Neural progenitor cell (in vitro differentiated cells): ENCODE data around the gene SLC12A9. TPM values are rescaled to one million over a fixed set of nuclear protein-coding genes. Genes with fewer than 3 reads are reported as not detected.

Experiments used
- DNase-seq: peaks from one replicate; pipeline ENCODE4 v3.0.0-alpha.2; 2016; ENCODE audit warnings: low spot score
- H2AFZ ChIP-seq: fragments of 200-600 bp; sonication (generic); replicated peaks from 2 replicates; pipeline ENCODE4 v1.6.1; 2016; ENCODE audit warnings: antibody characterized with exemption
- H3F3A ChIP-seq: fragments of 200-600 bp; sonication (generic); 2 replicates; pipeline ENCODE4 v1.6.1; 2016; ENCODE audit warnings: antibody characterized with exemption, low read depth
- H3K27ac ChIP-seq: fragments of 200-600 bp; sonication (generic); 2 replicates; pipeline ENCODE4 v1.5.1; 2016; ENCODE audit warnings: mild to moderate bottlenecking
- H3K27me3 ChIP-seq: fragments of 200-600 bp; sonication (generic); 2 replicates; pipeline ENCODE4 v1.6.1; 2016; ENCODE audit warnings: mild to moderate bottlenecking, moderate library complexity
- H3K36me3 ChIP-seq: fragments of 200-600 bp; sonication (generic); 2 replicates; pipeline ENCODE4 v1.5.1; 2016
- H3K4me1 ChIP-seq: fragments of 200-600 bp; sonication (generic); 2 replicates; pipeline ENCODE4 v1.6.1; 2016; ENCODE audit warnings: mixed run types
- H3K4me2 ChIP-seq: fragments of 200-600 bp; sonication (generic); 2 replicates; pipeline ENCODE4 v1.6.1; 2016
- H3K4me3 ChIP-seq: fragments of 200-600 bp; sonication (generic); 2 replicates; pipeline ENCODE4 v1.5.1; 2016
- H3K79me2 ChIP-seq: fragments of 200-600 bp; sonication (generic); 2 replicates; pipeline ENCODE4 v1.6.1; 2016; ENCODE audit warnings: low read depth
- H3K9ac ChIP-seq: fragments of 200-600 bp; sonication (generic); 2 replicates; pipeline ENCODE4 v1.6.1; 2016
- H3K9me3 ChIP-seq: fragments of 200-600 bp; sonication (generic); 2 replicates; pipeline ENCODE4 v1.5.1; 2016; ENCODE audit warnings: low read depth
- H4K20me1 ChIP-seq: fragments of 200-600 bp; sonication (generic); 2 replicates; pipeline ENCODE4 v1.6.1; 2016; ENCODE audit warnings: low read depth
- H3K27ac Mint-ChIP-seq: 3 replicates; pipeline ENCODE4 v1.8.0; 2021; ENCODE audit warnings: mixed read lengths
- H3K27me3 Mint-ChIP-seq: 2 replicates; pipeline ENCODE4 v1.8.0; 2022; ENCODE audit warnings: low read depth, mild to moderate bottlenecking, inconsistent platforms, moderate library complexity, mixed read lengths; ENCODE audit not compliant: insufficient read depth
- H3K36me3 Mint-ChIP-seq: 3 replicates; pipeline ENCODE4 v1.8.0; 2021; ENCODE audit warnings: mixed read lengths
- H3K4me1 Mint-ChIP-seq: 3 replicates; pipeline ENCODE4 v1.8.0; 2021; ENCODE audit warnings: mixed read lengths
- H3K4me3 Mint-ChIP-seq: 3 replicates; pipeline ENCODE4 v1.8.0; 2021; ENCODE audit warnings: mild to moderate bottlenecking, moderate library complexity, mixed read lengths
- H3K9me3 Mint-ChIP-seq: 3 replicates; pipeline ENCODE4 v1.8.0; 2020; ENCODE audit warnings: mixed read lengths
- EZH2 ChIP-seq: fragments of 200-600 bp; sonication (generic); IDR thresholded peaks from 2 replicates; pipeline ENCODE4 v1.6.1; 2017; ENCODE audit warnings: antibody characterized with exemption, mild to moderate bottlenecking, moderate library complexity
- EZH2phosphoT487 ChIP-seq: fragments of 200-600 bp; sonication (generic); IDR thresholded peaks from 2 replicates; pipeline ENCODE4 v1.6.1; 2017; ENCODE audit warnings: antibody characterized with exemption
- microRNA-seq: library from miRNA; unstranded; fragments of <30 nt; microRNA quantifications from one replicate; pipeline ENCODE4, GENCODE V29; 2016
- small RNA-seq: library from RNA; depleted of rRNA; stranded (forward); fragments of <200 nt; gene quantifications from one replicate; pipeline ENCODE3, GENCODE V24; 2015
- total RNA-seq: library from RNA; depleted of rRNA; stranded (reverse); fragments of >200 nt; gene quantifications from 2 replicates; pipeline ENCODE4 v1.2.3, GENCODE V29; 2015; ENCODE audit warnings: low replicate concordance
- TF ChIP-seq, protein P1 (sequence below): fragments of 200-600 bp; sonication (generic); IDR thresholded peaks from 2 replicates; pipeline ENCODE4 v1.5.1; 2017; ENCODE audit warnings: antibody characterized with exemption, mild to moderate bottlenecking

Gene SLC12A9
- total RNA-seq, 1 donor from 2014 or later: 3.5 TPM

GRCh38 chr7:100914879-100915447, 62.5 kb downstream of the SLC12A9 start:
- Histone ChIP-seq H3K36me3 (no peaks in the 10 kb centered on the region), H3K27ac (no peak overlapping the region), H3K4me2 (no peak overlapping the region), H4K20me1 (no peaks in the 10 kb centered on the region), H3K4me3 (no peak overlapping the region), H3F3A (peaks cover 6% of the 10 kb centered on the region), H3K9ac (no peak overlapping the region), H3K4me1 (no peaks in the 10 kb centered on the region), H3K27me3 (no peaks in the 10 kb centered on the region), H3K9me3 (no peaks in the 10 kb centered on the region), H3K79me2 (no peaks in the 10 kb centered on the region), H2AFZ (no peak overlapping the region)
- TF ChIP-seq, protein P1, sequence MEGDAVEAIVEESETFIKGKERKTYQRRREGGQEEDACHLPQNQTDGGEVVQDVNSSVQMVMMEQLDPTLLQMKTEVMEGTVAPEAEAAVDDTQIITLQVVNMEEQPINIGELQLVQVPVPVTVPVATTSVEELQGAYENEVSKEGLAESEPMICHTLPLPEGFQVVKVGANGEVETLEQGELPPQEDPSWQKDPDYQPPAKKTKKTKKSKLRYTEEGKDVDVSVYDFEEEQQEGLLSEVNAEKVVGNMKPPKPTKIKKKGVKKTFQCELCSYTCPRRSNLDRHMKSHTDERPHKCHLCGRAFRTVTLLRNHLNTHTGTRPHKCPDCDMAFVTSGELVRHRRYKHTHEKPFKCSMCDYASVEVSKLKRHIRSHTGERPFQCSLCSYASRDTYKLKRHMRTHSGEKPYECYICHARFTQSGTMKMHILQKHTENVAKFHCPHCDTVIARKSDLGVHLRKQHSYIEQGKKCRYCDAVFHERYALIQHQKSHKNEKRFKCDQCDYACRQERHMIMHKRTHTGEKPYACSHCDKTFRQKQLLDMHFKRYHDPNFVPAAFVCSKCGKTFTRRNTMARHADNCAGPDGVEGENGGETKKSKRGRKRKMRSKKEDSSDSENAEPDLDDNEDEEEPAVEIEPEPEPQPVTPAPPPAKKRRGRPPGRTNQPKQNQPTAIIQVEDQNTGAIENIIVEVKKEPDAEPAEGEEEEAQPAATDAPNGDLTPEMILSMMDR: no peak
- TF ChIP-seq EZH2: no peak
- no peak for TF ChIP-seq EZH2phosphoT487
- H3K4me1 Mint-ChIP-seq: no peaks in the 10 kb centered on the region
- peaks cover 8% of the 10 kb centered on the region for H3K27me3 Mint-ChIP-seq
- DNase-seq: no peak
- H3K27ac Mint-ChIP-seq: peak overlapping the region; percentile 86
- peaks cover 1% of the 10 kb centered on the region for H3K9me3 Mint-ChIP-seq
- H3K36me3 Mint-ChIP-seq: no peaks in the 10 kb centered on the region
- H3K4me3 Mint-ChIP-seq: no peak overlapping the region

Small RNAs within 50 kb of the gene (microRNA-seq; reads per million reads assigned to microRNA genes)
- not detected for gene MIR6875

Small RNAs within 50 kb of the gene (small RNA-seq; reads per million reads assigned to genes)
- not detected for gene RN7SL549P
- not detected for gene RN7SL750P

Other genes with a start within 250 kb of the SLC12A9 start
- 3.0 and 11.5 TPM in 2 replicates for gene MOSPD3, start 240.2 kb upstream of the SLC12A9 start, total RNA-seq
- gene TFR2, start 211.2 kb upstream of the SLC12A9 start, total RNA-seq: 0.34 and 1.9 TPM in 2 replicates
- gene ACTL6B, start 196.3 kb upstream of the SLC12A9 start, total RNA-seq: not detected in 2 replicates
- gene GNB2, start 179.0 kb upstream of the SLC12A9 start, total RNA-seq: 54.3 and 110 TPM in 2 replicates
- 24.2 and 64.5 TPM in 2 replicates for gene GIGYF1, start 158.5 kb upstream of the SLC12A9 start, total RNA-seq
- gene POP7, start 146.6 kb upstream of the SLC12A9 start, total RNA-seq: 19.4 and 55.1 TPM in 2 replicates
- 0.09 and 0.58 TPM in 2 replicates for gene EPO, start 132.2 kb upstream of the SLC12A9 start, total RNA-seq
- gene ZAN, start 119.1 kb upstream of the SLC12A9 start, total RNA-seq: 0.03 TPM in 1 of 2 replicates, not detected in the other
- gene EPHB4, start 25.2 kb upstream of the SLC12A9 start, total RNA-seq: 66.5 and 106 TPM in 2 replicates
- 14.9 and 49.5 TPM in 2 replicates for gene TRIP6, start 14.7 kb downstream of the SLC12A9 start, total RNA-seq
- 60.4 and 108 TPM in 2 replicates for gene SRRT, start 22.4 kb downstream of the SLC12A9 start, total RNA-seq
- gene UFSP1, start 37.0 kb downstream of the SLC12A9 start, total RNA-seq: 4.0 TPM in 1 of 2 replicates, not detected in the other
- 0.90 TPM in 1 of 2 replicates, not detected in the other for gene ACHE, start 43.2 kb downstream of the SLC12A9 start, total RNA-seq
- gene MUC3A, start 96.8 kb downstream of the SLC12A9 start, total RNA-seq: 0.15 and 0.80 TPM in 2 replicates
- gene MUC12, start 116.9 kb downstream of the SLC12A9 start, total RNA-seq: 4.2 TPM in 1 of 2 replicates, not detected in the other
- under 0.01 TPM in 1 of 2 replicates, not detected in the other for gene MUC17, start 167.4 kb downstream of the SLC12A9 start, total RNA-seq
- gene TRIM56, start 232.8 kb downstream of the SLC12A9 start, total RNA-seq: 1.4 and 2.3 TPM in 2 replicates